ENCODE data around the gene WDFY3. TPM values are rescaled to one million over a fixed set of nuclear protein-coding genes. Genes with fewer than 3 reads are reported as not detected.
"Not testable (repeated sequence)": the region's sequence is repeated elsewhere in the genome, so short reads cannot be mapped to it uniquely, and the experiment has no call there.

Gene WDFY3
- total and polyA plus RNA-seq, 4 experiments from 2014 or later: 1.2 to 2.7 (median 2.1) TPM; not detected in 1

GRCh38 chr4:84673475-84674240 is 292.8 kb downstream of the WDFY3 start:
- Mint-ChIP-seq H3K27me3 (peaks cover 0 to 2% of the 10 kb centered on the region in 2 donors), H3K9me3 (no peaks in the 10 kb centered on the region), H3K4me3 (no peak overlapping the region), H3K27ac (no peak overlapping the region), H3K36me3 (no peaks in the 10 kb centered on the region), H3K4me1 (no peaks in the 10 kb centered on the region)
- POLR2A ChIA-PET (ENCODE audit: partially characterized antibody): no interaction called here
- Histone ChIP-seq H3K9me3 (ENCODE audit: control insufficient read depth in 1 of 2, low read length in 2 of 2) (no peaks in the 10 kb centered on the region), H3K36me3 (ENCODE audit: insufficient read depth, low read length) (no peaks in the 10 kb centered on the region), H3K27me3 (ENCODE audit: insufficient read depth, low read length) (no peaks in the 10 kb centered on the region), H3K27ac (ENCODE audit: low read depth, low read length) (no peak overlapping the region), H3K4me1 (ENCODE audit: insufficient read depth, low read length) (no peaks in the 10 kb centered on the region), H3K4me3 (ENCODE audit: low read length in 2 of 2) (no peak overlapping the region)
- CTCF ChIA-PET (ENCODE audit: partially characterized antibody): no interaction called here
- intact Hi-C loops (cut with micrococcal nuclease): no loop called here
- DNase-seq: no peak

- no peak overlapping the region for H3K27ac ChIP-seq (ENCODE audit: low read depth, low read length)
- ChIA-PET CTCF (ENCODE audit: partially characterized antibody) (no interaction called here), POLR2A (ENCODE audit: partially characterized antibody) (no interaction called here)
- H3K36me3 ChIP-seq (ENCODE audit: insufficient read depth, low read length): no peaks in the 10 kb centered on the region
- no peaks in the 10 kb centered on the region for H3K27me3 ChIP-seq (ENCODE audit: insufficient read depth, low read length)
- H3K9me3 Mint-ChIP-seq: no peaks in the 10 kb centered on the region
- H3K9me3 ChIP-seq (ENCODE audit: control insufficient read depth in 1 of 2, low read length in 2 of 2): no peaks in the 10 kb centered on the region
- no peak overlapping the region for H3K27ac Mint-ChIP-seq
- H3K4me1 Mint-ChIP-seq: no peaks in the 10 kb centered on the region
- no peak for DNase-seq
- H3K36me3 Mint-ChIP-seq: no peaks in the 10 kb centered on the region
- no peak overlapping the region for H3K4me3 Mint-ChIP-seq
- peaks cover 0 to 2% of the 10 kb centered on the region in 2 donors for H3K27me3 Mint-ChIP-seq
- no peak overlapping the region for H3K4me3 ChIP-seq (ENCODE audit: low read length in 2 of 2)
- intact Hi-C loops (cut with micrococcal nuclease): no loop called here
- H3K4me1 ChIP-seq (ENCODE audit: insufficient read depth, low read length): no peaks in the 10 kb centered on the region
Observed at GRCh38 chr4:84672177-84672576, 294.3 kb downstream of the WDFY3 start.

- CTCF ChIA-PET (ENCODE audit: partially characterized antibody): no interaction called here
- H3K9me3 ChIP-seq (ENCODE audit: control insufficient read depth in 1 of 2, low read length in 2 of 2): no peaks in the 10 kb centered on the region
- H3K27ac ChIP-seq (ENCODE audit: low read depth, low read length): no peak overlapping the region
- H3K4me3 Mint-ChIP-seq: no peak overlapping the region
- no peak overlapping the region for H3K27ac Mint-ChIP-seq
- no peaks in the 10 kb centered on the region for H3K27me3 ChIP-seq (ENCODE audit: insufficient read depth, low read length)
- no peaks in the 10 kb centered on the region for H3K36me3 Mint-ChIP-seq
- H3K36me3 ChIP-seq (ENCODE audit: insufficient read depth, low read length): no peaks in the 10 kb centered on the region
- H3K4me1 Mint-ChIP-seq: no peaks in the 10 kb centered on the region
- intact Hi-C loops (cut with micrococcal nuclease): no loop called here
- no peaks in the 10 kb centered on the region for H3K4me1 ChIP-seq (ENCODE audit: insufficient read depth, low read length)
- no peak for DNase-seq
- POLR2A ChIA-PET (ENCODE audit: partially characterized antibody): no interaction called here
- no peak overlapping the region for H3K4me3 ChIP-seq (ENCODE audit: low read length in 2 of 2)
- no peaks in the 10 kb centered on the region for H3K9me3 Mint-ChIP-seq
- H3K27me3 Mint-ChIP-seq: peaks cover 3 to 5% of the 10 kb centered on the region in 2 donors
Observed at GRCh38 chr4:84669201-84669600, 297.3 kb downstream of the WDFY3 start.

GRCh38 chr4:84666439-84666838 is 300.1 kb downstream of the WDFY3 start:
- Mint-ChIP-seq H3K9me3 (no peaks in the 10 kb centered on the region), H3K4me3 (no peak overlapping the region), H3K36me3 (no peaks in the 10 kb centered on the region), H3K27ac (no peak overlapping the region), H3K27me3 (peaks cover 3 to 5% of the 10 kb centered on the region in 2 donors), H3K4me1 (no peaks in the 10 kb centered on the region)
- H3K4me3 ChIP-seq (ENCODE audit: low read length in 2 of 2): no peak overlapping the region
- no peaks in the 10 kb centered on the region for H3K9me3 ChIP-seq (ENCODE audit: control insufficient read depth in 1 of 2, low read length in 2 of 2)
- H3K4me1 ChIP-seq (ENCODE audit: insufficient read depth, low read length): no peaks in the 10 kb centered on the region
- ChIA-PET CTCF (ENCODE audit: partially characterized antibody) (no interaction called here), POLR2A (ENCODE audit: partially characterized antibody) (no interaction called here)
- H3K27me3 ChIP-seq (ENCODE audit: insufficient read depth, low read length): no peaks in the 10 kb centered on the region
- DNase-seq: no peak
- no peaks in the 10 kb centered on the region for H3K36me3 ChIP-seq (ENCODE audit: insufficient read depth, low read length)
- H3K27ac ChIP-seq (ENCODE audit: low read depth, low read length): no peak overlapping the region
- intact Hi-C loops (cut with micrococcal nuclease): no loop called here

GRCh38 chr4:84664767-84665166 is 301.7 kb downstream of the WDFY3 start:
- H3K4me3 Mint-ChIP-seq; H3K27me3 ChIP-seq (ENCODE audit: insufficient read depth, low read length); H3K27ac Mint-ChIP-seq; H3K27me3 Mint-ChIP-seq; CTCF ChIA-PET (ENCODE audit: partially characterized antibody); H3K4me3 ChIP-seq (ENCODE audit: low read length in 2 of 2); H3K4me1 Mint-ChIP-seq; H3K27ac ChIP-seq (ENCODE audit: low read depth, low read length); POLR2A ChIA-PET (ENCODE audit: partially characterized antibody); H3K9me3 Mint-ChIP-seq; DNase-seq; H3K9me3 ChIP-seq (ENCODE audit: control insufficient read depth in 1 of 2, low read length in 2 of 2); H3K4me1 ChIP-seq (ENCODE audit: insufficient read depth, low read length); H3K36me3 Mint-ChIP-seq; intact Hi-C loops (cut with micrococcal nuclease); H3K36me3 ChIP-seq (ENCODE audit: insufficient read depth, low read length): not testable (repeated sequence)

- ChIA-PET CTCF (ENCODE audit: partially characterized antibody) (no interaction called here), POLR2A (ENCODE audit: partially characterized antibody) (no interaction called here)
- H3K4me1 Mint-ChIP-seq: no peaks in the 10 kb centered on the region
- H3K4me3 Mint-ChIP-seq: no peak overlapping the region
- H3K9me3 ChIP-seq (ENCODE audit: control insufficient read depth in 1 of 2, low read length in 2 of 2): no peaks in the 10 kb centered on the region
- no peak overlapping the region for H3K27ac Mint-ChIP-seq
- DNase-seq: no peak
- no peak overlapping the region for H3K27ac ChIP-seq (ENCODE audit: low read depth, low read length)
- H3K9me3 Mint-ChIP-seq: peaks cover 0 to 9% (median 3%) of the 10 kb centered on the region in 8 donors
- H3K36me3 ChIP-seq (ENCODE audit: insufficient read depth, low read length): no peaks in the 10 kb centered on the region
- no peaks in the 10 kb centered on the region for H3K4me1 ChIP-seq (ENCODE audit: insufficient read depth, low read length)
- intact Hi-C loops (cut with micrococcal nuclease): no loop called here
- no peak overlapping the region for H3K4me3 ChIP-seq (ENCODE audit: low read length in 2 of 2)
- peaks cover 3% of the 10 kb centered on the region in 2 donors for H3K27me3 Mint-ChIP-seq
- H3K27me3 ChIP-seq (ENCODE audit: insufficient read depth, low read length): no peaks in the 10 kb centered on the region
- no peaks in the 10 kb centered on the region for H3K36me3 Mint-ChIP-seq
Observed at GRCh38 chr4:84661191-84661939, 305.1 kb downstream of the WDFY3 start.

GRCh38 chr4:84660606-84661005 is 305.9 kb downstream of the WDFY3 start:
- Mint-ChIP-seq H3K4me1 (no peaks in the 10 kb centered on the region), H3K36me3 (no peaks in the 10 kb centered on the region), H3K4me3 (no peak overlapping the region), H3K9me3 (peaks cover 2 to 13% (median 3%) of the 10 kb centered on the region in 8 donors), H3K27ac (no peak overlapping the region), H3K27me3 (peaks cover 1 to 3% of the 10 kb centered on the region in 2 donors)
- Histone ChIP-seq H3K27ac (ENCODE audit: low read depth, low read length) (no peak overlapping the region), H3K27me3 (ENCODE audit: insufficient read depth, low read length) (no peaks in the 10 kb centered on the region), H3K4me1 (ENCODE audit: insufficient read depth, low read length) (no peaks in the 10 kb centered on the region), H3K9me3 (ENCODE audit: control insufficient read depth in 1 of 2, low read length in 2 of 2) (no peaks in the 10 kb centered on the region), H3K36me3 (ENCODE audit: insufficient read depth, low read length) (no peaks in the 10 kb centered on the region), H3K4me3 (ENCODE audit: low read length in 2 of 2) (no peak overlapping the region)
- intact Hi-C loops (cut with micrococcal nuclease): no loop called here
- POLR2A ChIA-PET (ENCODE audit: partially characterized antibody): no interaction called here
- CTCF ChIA-PET (ENCODE audit: partially characterized antibody): no interaction called here
- no peak for DNase-seq

All from CD4-positive, alpha-beta memory T cell (primary cell).